ENCODE measurements around the gene ZNF423. TPM values are rescaled to one million over a fixed set of nuclear protein-coding genes. Genes with fewer than 3 reads are reported as not detected.
"Not testable (repeated sequence)": the region's sequence is repeated elsewhere in the genome, so short reads cannot be mapped to it uniquely, and the experiment has no call there.

Gene ZNF423
- total RNA-seq, 1 donor from 2014 or later = 0.69 TPM

DNA sequence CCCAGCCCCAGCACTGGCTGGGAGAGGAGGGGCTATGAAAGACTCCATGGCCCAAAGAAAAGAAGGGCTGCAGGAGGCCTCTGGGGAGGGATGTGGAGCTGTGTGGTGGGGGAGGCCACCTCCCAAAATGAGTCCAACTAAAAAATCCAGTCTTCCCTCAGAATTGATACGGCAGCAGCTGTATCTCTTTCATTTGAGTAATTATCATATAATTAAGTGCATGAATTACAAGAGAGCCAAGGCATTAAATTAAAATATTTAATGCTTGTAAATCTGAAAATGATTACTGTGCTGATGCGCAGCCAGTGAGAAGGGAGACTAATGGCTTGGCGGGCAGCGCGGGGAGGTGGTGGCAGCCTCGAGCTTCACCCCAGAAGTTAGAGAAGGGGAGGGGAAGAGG lies 289.5 kb downstream of the ZNF423 start:
- TF ChIP-seq, protein P1, sequence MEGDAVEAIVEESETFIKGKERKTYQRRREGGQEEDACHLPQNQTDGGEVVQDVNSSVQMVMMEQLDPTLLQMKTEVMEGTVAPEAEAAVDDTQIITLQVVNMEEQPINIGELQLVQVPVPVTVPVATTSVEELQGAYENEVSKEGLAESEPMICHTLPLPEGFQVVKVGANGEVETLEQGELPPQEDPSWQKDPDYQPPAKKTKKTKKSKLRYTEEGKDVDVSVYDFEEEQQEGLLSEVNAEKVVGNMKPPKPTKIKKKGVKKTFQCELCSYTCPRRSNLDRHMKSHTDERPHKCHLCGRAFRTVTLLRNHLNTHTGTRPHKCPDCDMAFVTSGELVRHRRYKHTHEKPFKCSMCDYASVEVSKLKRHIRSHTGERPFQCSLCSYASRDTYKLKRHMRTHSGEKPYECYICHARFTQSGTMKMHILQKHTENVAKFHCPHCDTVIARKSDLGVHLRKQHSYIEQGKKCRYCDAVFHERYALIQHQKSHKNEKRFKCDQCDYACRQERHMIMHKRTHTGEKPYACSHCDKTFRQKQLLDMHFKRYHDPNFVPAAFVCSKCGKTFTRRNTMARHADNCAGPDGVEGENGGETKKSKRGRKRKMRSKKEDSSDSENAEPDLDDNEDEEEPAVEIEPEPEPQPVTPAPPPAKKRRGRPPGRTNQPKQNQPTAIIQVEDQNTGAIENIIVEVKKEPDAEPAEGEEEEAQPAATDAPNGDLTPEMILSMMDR (conservative IDR thresholded peaks at IDR 0.05; ENCODE audit: low read depth, low read length) = no peak
- no peak overlapping the region for H3K4me3 ChIP-seq (ENCODE audit: low read depth, low read length)
- DNase-seq (ENCODE audit: low read depth) = no peak

GRCh38 chr16:49564496-49565229 lies 291.2 kb downstream of the ZNF423 start:
- TF ChIP-seq, protein P1 (conservative IDR thresholded peaks at IDR 0.05; ENCODE audit: low read depth, low read length) = no peak
- no peak overlapping the region for H3K4me3 ChIP-seq (ENCODE audit: low read depth, low read length)
- no peak for DNase-seq (ENCODE audit: low read depth)

- H3K4me3 ChIP-seq (ENCODE audit: low read depth, low read length) = no peak overlapping the region
- no peak for DNase-seq (ENCODE audit: low read depth)
- TF ChIP-seq, protein P1 (conservative IDR thresholded peaks at IDR 0.05; ENCODE audit: low read depth, low read length) = no peak
These were observed 292.2 kb downstream of the ZNF423 start for GRCh38 chr16:49563666-49564065.

GRCh38 chr16:49562894-49563293 lies 293.0 kb downstream of the ZNF423 start:
- DNase-seq (ENCODE audit: low read depth); H3K4me3 ChIP-seq (ENCODE audit: low read depth, low read length): not testable (repeated sequence)

GRCh38 chr16:49562228-49562627 lies 293.7 kb downstream of the ZNF423 start:
- H3K4me3 ChIP-seq (ENCODE audit: low read depth, low read length) = no peak overlapping the region
- no peak for DNase-seq (ENCODE audit: low read depth)
- TF ChIP-seq, protein P1 (conservative IDR thresholded peaks at IDR 0.05; ENCODE audit: low read depth, low read length) = no peak

GRCh38 chr16:49560004-49560830 lies 295.7 kb downstream of the ZNF423 start:
- H3K4me3 ChIP-seq (ENCODE audit: low read depth, low read length) = no peak overlapping the region
- TF ChIP-seq, protein P1 (conservative IDR thresholded peaks at IDR 0.05; ENCODE audit: low read depth, low read length) = no peak
- DNase-seq (ENCODE audit: low read depth) = no peak

DNA sequence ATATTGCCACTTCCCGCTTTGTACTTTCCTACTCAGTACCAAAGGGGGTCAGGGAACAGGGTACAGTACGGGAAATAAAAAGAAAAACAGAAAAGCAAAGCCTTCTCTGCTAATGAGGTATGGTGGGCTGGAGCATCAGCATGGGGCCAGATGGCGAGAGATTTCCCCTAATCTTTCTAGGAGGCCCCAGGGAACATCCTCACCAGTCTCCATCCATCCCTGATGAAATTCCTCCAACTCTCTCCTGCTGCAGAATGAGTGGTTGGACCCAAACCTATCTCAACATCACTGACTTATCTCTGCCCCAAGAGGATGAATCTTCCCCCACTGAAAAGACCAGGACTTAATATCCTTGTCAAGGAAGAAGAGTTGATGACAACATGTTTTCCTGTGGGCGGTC lies 296.7 kb downstream of the ZNF423 start:
- TF ChIP-seq, protein P1 (conservative IDR thresholded peaks at IDR 0.05; ENCODE audit: low read depth, low read length) = no peak
- no peak overlapping the region for H3K4me3 ChIP-seq (ENCODE audit: low read depth, low read length)
- DNase-seq (ENCODE audit: low read depth) = no peak
